HUES48 (cell line): Measurements from ENCODE around the gene SNCAIP.

Experiments
- H3K27ac ChIP-seq: one replicate; pipeline ENCODE4 v1.7.0; 2013; ENCODE audit warnings: low read depth, low read length, inconsistent platforms
- H3K27me3 ChIP-seq: 2 replicates; pipeline ENCODE4 v1.6.1; 2013; ENCODE audit warnings: mild to moderate bottlenecking, low read length; ENCODE audit not compliant: control insufficient read depth, insufficient read depth
- H3K36me3 ChIP-seq: 2 replicates; pipeline ENCODE4 v1.6.1; 2013; ENCODE audit warnings: low read length; ENCODE audit not compliant: control insufficient read depth, insufficient read depth
- H3K4me1 ChIP-seq: 2 replicates; pipeline ENCODE4 v1.6.1; 2013; ENCODE audit warnings: mild to moderate bottlenecking, low read length; ENCODE audit not compliant: control insufficient read depth, insufficient read depth
- H3K4me3 ChIP-seq: 2 replicates; pipeline ENCODE4 v1.5.1; 2013; ENCODE audit warnings: mild to moderate bottlenecking, low read depth, low read length
- H3K9ac ChIP-seq: 2 replicates; pipeline ENCODE4 v1.6.1; 2013; ENCODE audit warnings: mild to moderate bottlenecking, low read depth, low read length, moderate library complexity
- H3K9me3 ChIP-seq: 2 replicates; pipeline ENCODE4 v1.6.1; 2013; ENCODE audit warnings: low read length; ENCODE audit not compliant: control insufficient read depth, insufficient read depth

The SNCAIP gene

DNA sequence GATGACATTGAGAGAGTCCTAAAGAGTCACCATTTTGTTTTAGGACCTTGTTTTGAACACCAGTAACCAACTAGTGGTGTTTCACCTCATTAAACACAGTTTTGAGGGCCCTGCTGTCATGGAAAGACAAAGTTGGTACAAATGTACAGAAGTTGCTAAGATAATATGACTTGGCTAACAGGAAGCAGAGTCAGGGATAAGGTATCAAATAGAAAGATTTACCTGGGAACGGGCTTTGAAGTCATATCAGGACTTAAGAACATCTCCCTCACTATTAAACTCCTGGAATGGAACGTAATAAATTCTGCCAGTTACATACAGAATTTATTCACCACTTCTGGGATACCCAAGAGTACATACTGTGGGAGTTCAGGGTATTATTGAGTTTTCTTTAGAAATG is 115.6 kb downstream of the SNCAIP start:
- peaks cover 29% of the 10 kb centered on the region for H3K4me1 ChIP-seq
- H3K27me3 ChIP-seq, result no peaks in the 10 kb centered on the region
- no peaks in the 10 kb centered on the region for H3K36me3 ChIP-seq
- no peak overlapping the region for H3K27ac ChIP-seq
- no peak overlapping the region for H3K9ac ChIP-seq
- no peak overlapping the region for H3K4me3 ChIP-seq
- peaks cover 3% of the 10 kb centered on the region; the same call in 1 of the 2 replicates for H3K9me3 ChIP-seq

GRCh38 chr5:122429545-122430318 is 117.7 kb downstream of the SNCAIP start:
- no peak overlapping the region; the same call in 1 of the 2 replicates for H3K4me3 ChIP-seq
- H3K4me1 ChIP-seq, result peaks cover 19% of the 10 kb centered on the region
- H3K9ac ChIP-seq, result no peak overlapping the region
- no peaks in the 10 kb centered on the region for H3K27me3 ChIP-seq
- peaks cover 3% of the 10 kb centered on the region; the same call in 1 of the 2 replicates for H3K9me3 ChIP-seq
- peak overlapping the region; percentile 80 for H3K27ac ChIP-seq
- H3K36me3 ChIP-seq, result no peaks in the 10 kb centered on the region

GRCh38 chr5:122430319-122430586 is 118.2 kb downstream of the SNCAIP start:
- Histone ChIP-seq H3K4me1 (peaks cover 16% of the 10 kb centered on the region), H3K27me3 (no peaks in the 10 kb centered on the region), H3K9me3 (peaks cover 3% of the 10 kb centered on the region; the same call in 1 of the 2 replicates), H3K27ac (peak overlapping the region; percentile 80), H3K36me3 (no peaks in the 10 kb centered on the region), H3K9ac (no peak overlapping the region), H3K4me3 (no peak overlapping the region)

GRCh38 chr5:122431298-122431697 is 119.3 kb downstream of the SNCAIP start:
- H3K36me3 ChIP-seq, result no peaks in the 10 kb centered on the region
- H3K4me1 ChIP-seq, result peaks cover 16% of the 10 kb centered on the region
- H3K27me3 ChIP-seq, result no peaks in the 10 kb centered on the region
- no peak overlapping the region for H3K4me3 ChIP-seq
- no peak overlapping the region for H3K9ac ChIP-seq
- no peak overlapping the region for H3K27ac ChIP-seq
- peaks cover 3% of the 10 kb centered on the region; the same call in 1 of the 2 replicates for H3K9me3 ChIP-seq

DNA sequence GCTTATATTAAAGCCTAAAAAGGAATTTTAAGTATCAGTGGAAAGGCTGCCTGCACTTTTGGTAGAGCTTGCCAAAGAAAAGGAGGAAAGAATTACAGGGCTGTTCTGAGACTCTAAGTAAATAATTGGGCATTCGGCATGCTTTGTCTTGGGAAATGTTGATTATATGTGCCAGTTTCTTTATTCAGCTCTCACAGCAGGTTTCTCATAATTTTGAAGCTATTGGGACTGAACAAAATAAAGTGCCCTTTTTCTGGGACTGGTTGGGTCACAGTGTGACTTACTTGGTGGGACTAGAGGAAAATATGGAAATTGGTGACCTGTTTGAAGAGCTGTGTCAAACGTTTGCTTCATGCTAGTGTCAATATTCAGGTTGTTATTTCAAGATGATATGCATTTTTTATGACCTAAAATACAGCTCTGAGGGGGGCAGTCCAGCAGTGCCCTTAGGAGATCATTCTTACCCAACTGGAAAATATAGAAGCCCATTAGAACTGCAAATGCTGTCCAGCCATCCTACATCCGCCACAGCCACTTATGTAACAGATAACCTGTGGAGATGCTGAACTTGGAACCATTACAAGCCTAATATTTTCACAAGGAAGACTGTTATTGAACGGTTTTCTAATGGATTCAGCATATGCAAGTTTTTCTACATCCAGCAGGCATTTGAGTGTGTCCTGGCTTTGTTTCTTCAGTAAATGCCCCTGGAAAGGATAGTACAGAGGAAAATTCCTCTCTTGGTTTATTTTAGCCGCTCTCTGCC is 122.4 kb downstream of the SNCAIP start:
- Histone ChIP-seq H3K27me3 (no peaks in the 10 kb centered on the region), H3K36me3 (no peaks in the 10 kb centered on the region), H3K27ac (no peak overlapping the region), H3K4me1 (peaks cover 18% of the 10 kb centered on the region), H3K9ac (no peak overlapping the region), H3K9me3 (no peaks in the 10 kb centered on the region), H3K4me3 (no peak overlapping the region)

- H3K27ac ChIP-seq, result no peak overlapping the region
- no peak overlapping the region for H3K4me3 ChIP-seq
- H3K4me1 ChIP-seq, result peaks cover 10% of the 10 kb centered on the region
- no peaks in the 10 kb centered on the region for H3K9me3 ChIP-seq
- no peaks in the 10 kb centered on the region for H3K27me3 ChIP-seq
- no peak overlapping the region for H3K9ac ChIP-seq
- no peaks in the 10 kb centered on the region for H3K36me3 ChIP-seq
These were observed 123.2 kb downstream of the SNCAIP start for GRCh38 chr5:122435234-122435633.

DNA sequence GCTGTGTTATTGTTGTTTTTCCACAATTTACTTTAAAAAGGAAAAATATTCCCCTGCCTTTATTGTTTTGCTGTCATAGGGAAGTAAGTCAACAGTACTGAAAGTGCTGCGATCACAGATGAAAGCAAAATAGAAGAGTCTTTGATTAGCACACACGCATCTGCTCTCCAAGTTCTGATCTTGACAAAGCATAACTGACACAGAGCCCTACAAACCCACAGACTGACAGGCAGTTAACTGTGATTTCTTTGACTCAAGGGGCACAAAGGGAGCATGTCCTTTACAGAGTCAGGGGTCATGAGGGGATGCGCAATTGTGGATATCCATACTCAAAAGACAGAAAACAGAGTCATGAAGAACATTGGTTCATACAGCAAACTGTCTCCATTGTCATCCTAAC is 123.7 kb downstream of the SNCAIP start:
- Histone ChIP-seq H3K4me1 (peaks cover 6% of the 10 kb centered on the region; the same call in 1 of the 2 replicates), H3K27me3 (no peaks in the 10 kb centered on the region), H3K36me3 (no peaks in the 10 kb centered on the region), H3K27ac (no peak overlapping the region), H3K9me3 (no peaks in the 10 kb centered on the region), H3K9ac (no peak overlapping the region), H3K4me3 (no peak overlapping the region)

- Histone ChIP-seq H3K4me3 (no peak overlapping the region), H3K36me3 (no peaks in the 10 kb centered on the region), H3K27me3 (no peaks in the 10 kb centered on the region), H3K4me1 (peaks cover 6% of the 10 kb centered on the region; the same call in 1 of the 2 replicates), H3K9me3 (no peaks in the 10 kb centered on the region), H3K9ac (no peak overlapping the region), H3K27ac (no peak overlapping the region)
These were observed 124.6 kb downstream of the SNCAIP start for GRCh38 chr5:122436615-122437014.

DNA sequence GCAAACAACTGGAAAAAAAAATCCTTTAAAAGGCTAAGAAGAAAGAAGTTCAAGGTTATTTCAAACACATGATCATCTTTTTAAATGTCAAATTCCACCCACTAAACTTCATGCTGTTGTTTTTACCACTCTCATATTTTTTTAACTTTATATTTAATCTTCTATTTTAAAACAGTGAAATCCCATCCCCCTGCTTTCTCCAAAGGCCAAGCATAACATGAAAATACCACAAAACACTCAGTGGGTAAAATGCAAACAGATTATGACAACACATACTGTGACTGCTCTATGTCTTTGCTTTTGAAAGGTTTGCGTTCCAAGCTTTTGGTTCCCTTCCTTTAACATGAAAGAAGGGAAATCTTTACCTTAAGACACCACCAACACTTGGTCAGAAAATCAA is 127.6 kb downstream of the SNCAIP start:
- Histone ChIP-seq H3K36me3 (no peaks in the 10 kb centered on the region), H3K9ac (no peak overlapping the region), H3K4me3 (no peak overlapping the region), H3K27me3 (no peaks in the 10 kb centered on the region), H3K9me3 (no peaks in the 10 kb centered on the region), H3K27ac (no peak overlapping the region), H3K4me1 (peaks cover 4% of the 10 kb centered on the region; the same call in 1 of the 2 replicates)

DNA sequence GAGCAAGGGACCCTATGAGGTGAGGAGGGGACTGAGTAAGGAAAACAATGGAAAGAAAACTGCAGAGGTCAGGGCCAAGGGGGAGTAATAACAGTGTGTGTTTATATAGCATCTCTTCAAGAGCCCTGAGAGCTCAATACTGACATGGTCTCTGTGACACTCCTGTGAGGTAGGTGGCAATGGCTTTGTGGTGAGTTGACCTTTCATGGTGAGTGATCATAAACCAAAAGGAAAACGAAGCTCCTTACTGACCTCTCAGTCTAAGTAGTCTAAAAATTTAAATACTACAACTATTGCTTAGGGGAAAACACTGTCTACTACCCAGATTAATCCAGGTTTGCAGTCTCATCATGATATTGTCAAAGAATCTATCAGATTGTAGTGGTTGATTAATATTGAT is 130.9 kb downstream of the SNCAIP start:
- Histone ChIP-seq H3K4me3 (no peak overlapping the region), H3K9me3 (no peaks in the 10 kb centered on the region), H3K36me3 (no peaks in the 10 kb centered on the region), H3K27ac (no peak overlapping the region), H3K9ac (no peak overlapping the region), H3K27me3 (no peaks in the 10 kb centered on the region), H3K4me1 (peaks cover 4% of the 10 kb centered on the region; the same call in 1 of the 2 replicates)

GRCh38 chr5:122444411-122444810 is 132.4 kb downstream of the SNCAIP start:
- H3K27ac ChIP-seq, result no peak overlapping the region

More at GRCh38 chr5:122444411-122444810, 132.4 kb downstream of the SNCAIP start:
- no peaks in the 10 kb centered on the region for H3K36me3 ChIP-seq
- no peaks in the 10 kb centered on the region; the same call in 1 of the 2 replicates for H3K4me1 ChIP-seq
- H3K9me3 ChIP-seq, result no peaks in the 10 kb centered on the region
- no peaks in the 10 kb centered on the region for H3K27me3 ChIP-seq
- H3K4me3 ChIP-seq, result no peak overlapping the region
- no peak overlapping the region for H3K9ac ChIP-seq
